GM12878 (cell line): ENCODE measurements around the gene FAM228A.

Experiments used
- CEBPB ChIP-seq, 2 experiments: fragments of 150-350 bp in 1 of 2; IDR thresholded peaks; 2 replicates each; pipeline ENCODE4 v1.6.1; 2012 to 2014; ENCODE audit warnings: low read depth in 2 of 2, low read length in 2 of 2, borderline replicate concordance in 1 of 2, inconsistent platforms in 1 of 2
- CTCF ChIP-seq, 3 experiments: IDR thresholded peaks in 2 of 3; conservative IDR thresholded peaks in 1 of 3; 2 replicates each; pipeline ENCODE4 v1.5.1; 2011; ENCODE audit warnings: low read depth in 3 of 3, low read length in 3 of 3, mild to moderate bottlenecking in 3 of 3, control low read depth in 2 of 3, moderate library complexity in 2 of 3, inconsistent platforms in 1 of 3, mixed read lengths in 1 of 3; ENCODE audit not compliant: control insufficient read depth in 2 of 3, insufficient read depth in 1 of 3; ENCODE audit errors: extremely low read depth in 1 of 3
- E2F4 ChIP-seq: IDR thresholded peaks from 2 replicates; pipeline ENCODE4 v1.6.1; 2012; ENCODE audit warnings: low read depth, low read length, improper control_type of control experiment
- EZH2 ChIP-seq: IDR thresholded peaks from 2 replicates; pipeline ENCODE4 v1.6.1; 2012; ENCODE audit warnings: low read depth, mild to moderate bottlenecking, control low read depth, inconsistent platforms, low read length, borderline replicate concordance; ENCODE audit not compliant: control insufficient read depth
- KDM1A ChIP-seq: fragments of 200-600 bp; sonication (generic); IDR thresholded peaks from 2 replicates; pipeline ENCODE4 v1.6.1; 2016; ENCODE audit warnings: borderline replicate concordance
- MTA3 ChIP-seq: IDR thresholded peaks from 2 replicates; pipeline ENCODE4 v1.6.1; 2012; ENCODE audit warnings: low read length, inconsistent platforms, borderline replicate concordance
- NBN ChIP-seq: fragments of 450-650 bp; IDR thresholded peaks from 2 replicates; pipeline ENCODE4 v1.6.1; 2016
- PAX8 ChIP-seq: fragments of 450-650 bp; IDR thresholded peaks from 2 replicates; pipeline ENCODE4 v1.6.1; 2017; ENCODE audit warnings: mild to moderate bottlenecking, moderate library complexity
- POLR2A ChIP-seq: IDR thresholded peaks from 2 replicates; pipeline ENCODE4 v1.6.1; 2011; ENCODE audit warnings: low read depth, mild to moderate bottlenecking, low read length
- RAD21 ChIP-seq: IDR thresholded peaks from 2 replicates; pipeline ENCODE4 v1.6.1; 2011; ENCODE audit warnings: mild to moderate bottlenecking, low read depth, low read length, moderate library complexity; ENCODE audit not compliant: insufficient read depth
- TCF7 ChIP-seq: IDR thresholded peaks from 2 replicates; pipeline ENCODE4 v1.6.1; 2014; ENCODE audit warnings: antibody characterized with exemption, borderline replicate concordance
- USF1 ChIP-seq: IDR thresholded peaks from 2 replicates; pipeline ENCODE4 v1.6.1; 2011; ENCODE audit warnings: borderline replicate concordance, low read depth, mild to moderate bottlenecking, moderate library complexity, mixed read lengths, low read length; ENCODE audit not compliant: insufficient read depth; ENCODE audit errors: extremely low read length
- YY1 ChIP-seq: IDR thresholded peaks from 2 replicates; pipeline ENCODE4 v1.6.1; 2011; ENCODE audit warnings: low read depth, mild to moderate bottlenecking, low read length
- ZNF217 ChIP-seq: fragments of 450-650 bp; IDR thresholded peaks from 2 replicates; pipeline ENCODE4 v1.6.1; 2017; ENCODE audit warnings: antibody characterized with exemption, mild to moderate bottlenecking

DNA sequence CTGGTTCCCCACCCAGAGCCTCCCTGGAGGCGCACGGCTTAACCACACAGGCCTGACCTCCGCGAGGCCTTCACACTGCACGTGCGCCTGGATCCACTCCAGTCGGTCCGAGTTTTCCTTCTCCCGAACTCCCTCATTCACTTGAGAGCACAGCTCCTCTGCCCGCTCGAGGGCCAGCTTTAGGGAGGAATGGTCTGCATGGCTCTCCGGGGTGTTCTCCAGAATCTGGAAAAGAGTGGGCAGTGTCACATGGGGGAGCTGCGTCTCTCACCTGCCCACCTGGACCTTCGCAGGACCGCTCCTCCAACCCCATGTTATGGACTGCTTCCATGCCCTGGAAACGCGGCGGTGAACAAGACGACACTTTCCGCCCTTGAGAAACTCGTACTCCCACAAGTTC lies 35.9 kb downstream of the FAM228A start:
- TF ChIP-seq POLR2A (no peak), USF1 (no peak), KDM1A (no peak), PAX8 (no peak), EZH2 (no peak), ZNF217 (no peak), CTCF (IDR thresholded peaks at IDR 0.05 in 2 of 3, conservative IDR thresholded peaks at IDR 0.05 in 1 of 3; ENCODE audit: control insufficient read depth in 2 of 3, extremely low read depth in 1 of 3, insufficient read depth in 1 of 3, low read depth in 3 of 3, low read length in 3 of 3) (no peak), E2F4 (no peak), YY1 (no peak), NBN (no peak), RAD21 (no peak), MTA3 (no peak), TCF7 (no peak), CEBPB (IDR thresholded peaks at IDR 0.05; ENCODE audit: borderline replicate concordance in 1 of 2, low read depth in 2 of 2, low read length in 2 of 2) (no peak)
